T-helper 2 cell treated with Interferon-gamma antibody and Interleukin-4, amounts not matched to agents 5 μg/mL and 100 μg/mL, for 36 hours (primary cell): Measurements from ENCODE around the gene KIF26B.

Source experiments
- DNase-seq: peaks from one replicate; pipeline ENCODE4 v3.0.0; 2021; ENCODE audit warnings: low spot score
- H3K27ac Mint-ChIP-seq: one replicate; pipeline ENCODE4 v1.8.0; 2021; ENCODE audit warnings: mild to moderate bottlenecking, mixed read lengths
- H3K27me3 Mint-ChIP-seq: one replicate; pipeline ENCODE4 v1.8.0; 2021; ENCODE audit warnings: low read depth, mixed read lengths
- H3K36me3 Mint-ChIP-seq: one replicate; pipeline ENCODE4 v1.8.0; 2021; ENCODE audit warnings: low read depth, mixed read lengths
- H3K4me1 Mint-ChIP-seq: one replicate; pipeline ENCODE4 v1.8.0; 2021; ENCODE audit warnings: low read depth, mixed read lengths
- H3K4me3 Mint-ChIP-seq: one replicate; pipeline ENCODE4 v1.8.0; 2022; ENCODE audit warnings: mild to moderate bottlenecking, moderate library complexity, mixed read lengths
- H3K9me3 Mint-ChIP-seq: one replicate; pipeline ENCODE4 v1.8.0; 2021; ENCODE audit warnings: mixed read lengths

The KIF26B gene

DNA sequence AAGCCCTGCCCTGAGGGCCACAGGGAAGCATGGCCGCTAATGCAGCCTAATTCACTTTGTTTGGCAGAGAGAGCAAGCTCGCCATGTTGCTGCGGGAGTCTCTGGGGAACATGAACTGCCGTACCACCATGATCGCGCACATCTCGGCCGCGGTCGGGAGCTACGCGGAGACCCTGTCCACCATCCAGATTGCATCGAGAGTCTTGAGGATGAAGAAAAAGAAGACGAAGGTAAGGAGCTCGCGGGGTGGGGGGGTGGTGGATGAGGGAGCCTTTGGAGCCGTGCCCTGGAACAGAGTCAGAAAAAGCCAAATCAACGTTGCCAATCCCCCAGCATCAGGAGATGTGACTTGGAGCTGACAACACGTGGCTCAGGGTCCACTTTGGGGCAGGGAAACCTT is 529.4 kb downstream of the KIF26B start:
- no peaks in the 10 kb centered on the region for H3K9me3 Mint-ChIP-seq
- no peak overlapping the region for H3K27ac Mint-ChIP-seq
- H3K27me3 Mint-ChIP-seq = no peaks in the 10 kb centered on the region
- no peaks in the 10 kb centered on the region for H3K36me3 Mint-ChIP-seq
- no peak overlapping the region for H3K4me3 Mint-ChIP-seq
- DNase-seq = no peak
- H3K4me1 Mint-ChIP-seq = no peaks in the 10 kb centered on the region

DNA sequence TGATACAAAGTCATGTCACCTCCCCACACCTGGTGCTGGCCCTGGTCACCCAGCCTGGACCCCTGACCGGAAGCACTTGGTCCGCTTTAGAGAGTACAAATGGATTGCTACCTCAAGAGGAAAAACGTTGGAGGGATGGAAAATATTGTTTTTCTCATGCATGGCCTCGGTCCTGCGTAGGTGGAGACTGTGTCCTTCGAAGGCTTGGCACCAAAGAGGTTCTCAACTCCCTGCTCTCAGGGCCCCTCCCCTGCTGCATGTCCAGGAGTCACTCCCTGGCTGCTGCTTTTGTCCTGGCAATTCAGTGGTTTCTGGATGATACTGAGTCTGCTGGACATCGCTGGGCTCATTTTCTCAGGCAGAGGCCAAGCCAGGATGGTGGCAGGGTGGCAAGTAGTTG is 529.8 kb downstream of the KIF26B start:
- H3K27ac Mint-ChIP-seq = no peak overlapping the region
- no peaks in the 10 kb centered on the region for H3K4me1 Mint-ChIP-seq
- no peaks in the 10 kb centered on the region for H3K9me3 Mint-ChIP-seq
- no peak for DNase-seq
- no peaks in the 10 kb centered on the region for H3K36me3 Mint-ChIP-seq
- no peaks in the 10 kb centered on the region for H3K27me3 Mint-ChIP-seq
- H3K4me3 Mint-ChIP-seq = no peak overlapping the region

DNA sequence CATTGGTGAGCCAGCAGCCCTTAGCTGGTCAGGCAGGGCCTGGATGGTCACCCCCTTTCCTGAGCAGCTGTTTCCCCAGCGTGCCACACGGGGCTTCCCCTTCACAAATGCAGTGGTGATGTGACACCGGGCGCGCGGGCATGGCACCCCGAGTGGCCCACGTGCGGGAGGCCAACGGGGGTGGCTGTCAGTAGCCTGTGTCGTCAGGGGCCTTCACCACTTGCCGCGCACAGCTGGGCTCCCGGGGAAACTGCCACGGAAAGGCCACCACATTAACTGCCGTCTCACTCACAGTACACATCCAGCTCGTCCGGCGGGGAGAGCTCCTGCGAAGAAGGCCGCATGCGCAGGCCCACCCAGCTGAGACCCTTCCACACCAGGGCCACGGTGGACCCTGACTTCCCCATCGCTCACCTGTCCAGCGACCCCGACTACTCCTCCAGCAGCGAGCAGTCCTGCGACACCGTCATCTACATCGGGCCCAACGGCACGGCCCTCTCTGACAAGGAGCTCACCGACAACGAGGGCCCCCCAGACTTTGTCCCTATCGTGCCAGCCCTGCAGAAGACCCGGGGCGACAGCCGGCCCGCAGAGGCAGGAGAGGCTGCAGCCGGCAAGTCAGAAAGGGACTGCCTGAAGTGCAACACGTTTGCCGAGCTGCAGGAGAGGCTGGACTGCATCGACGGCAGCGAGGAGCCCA is 530.5 kb downstream of the KIF26B start:
- Mint-ChIP-seq H3K4me1 (no peaks in the 10 kb centered on the region), H3K27me3 (no peaks in the 10 kb centered on the region), H3K36me3 (no peaks in the 10 kb centered on the region), H3K4me3 (no peak overlapping the region), H3K9me3 (no peaks in the 10 kb centered on the region), H3K27ac (no peak overlapping the region)
- no peak for DNase-seq

DNA sequence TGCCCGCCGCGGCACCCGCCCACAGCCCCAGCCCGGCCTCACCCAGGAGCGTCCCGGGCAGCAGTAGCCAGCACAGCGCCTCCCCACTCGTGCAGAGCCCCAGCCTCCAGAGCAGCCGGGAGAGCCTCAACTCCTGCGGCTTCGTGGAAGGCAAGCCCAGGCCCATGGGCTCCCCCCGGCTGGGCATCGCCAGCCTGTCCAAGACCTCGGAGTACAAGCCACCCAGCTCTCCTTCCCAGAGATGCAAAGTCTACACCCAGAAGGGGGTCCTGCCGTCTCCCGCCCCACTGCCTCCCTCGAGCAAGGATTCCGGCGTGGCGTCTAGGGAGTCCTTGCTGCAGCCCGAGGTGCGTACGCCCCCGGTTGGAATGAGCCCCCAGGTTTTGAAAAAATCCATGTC is 531.2 kb downstream of the KIF26B start:
- Mint-ChIP-seq H3K27ac (no peak overlapping the region), H3K4me3 (no peak overlapping the region), H3K4me1 (no peaks in the 10 kb centered on the region), H3K36me3 (no peaks in the 10 kb centered on the region), H3K27me3 (no peaks in the 10 kb centered on the region), H3K9me3 (no peaks in the 10 kb centered on the region)
- no peak for DNase-seq

DNA sequence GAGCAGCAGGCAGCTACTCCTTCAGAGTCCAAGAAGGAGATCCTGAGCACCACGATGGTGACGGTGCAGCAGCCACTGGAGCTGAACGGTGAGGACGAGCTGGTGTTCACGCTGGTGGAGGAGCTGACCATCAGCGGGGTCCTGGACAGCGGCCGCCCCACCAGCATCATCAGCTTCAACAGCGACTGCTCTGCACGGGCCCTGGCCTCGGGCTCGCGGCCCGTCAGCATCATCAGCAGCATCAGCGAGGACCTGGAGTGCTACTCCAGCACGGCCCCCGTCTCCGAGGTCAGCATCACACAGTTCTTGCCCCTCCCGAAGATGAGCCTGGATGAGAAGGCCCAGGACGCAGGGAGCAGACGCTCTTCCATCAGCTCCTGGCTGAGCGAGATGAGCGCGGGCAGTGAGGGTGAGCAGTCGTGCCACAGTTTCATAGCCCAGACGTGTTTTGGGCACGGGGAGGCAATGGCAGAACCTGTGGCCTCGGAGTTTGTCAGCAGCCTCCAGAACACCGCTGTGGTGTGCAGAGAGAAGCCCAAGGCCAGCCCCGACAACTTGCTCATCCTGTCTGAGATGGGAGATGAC is 531.8 kb downstream of the KIF26B start:
- no peak overlapping the region for H3K4me3 Mint-ChIP-seq
- no peaks in the 10 kb centered on the region for H3K36me3 Mint-ChIP-seq
- H3K9me3 Mint-ChIP-seq = no peaks in the 10 kb centered on the region
- DNase-seq = no peak
- H3K27me3 Mint-ChIP-seq = no peaks in the 10 kb centered on the region
- no peaks in the 10 kb centered on the region for H3K4me1 Mint-ChIP-seq
- H3K27ac Mint-ChIP-seq = no peak overlapping the region

DNA sequence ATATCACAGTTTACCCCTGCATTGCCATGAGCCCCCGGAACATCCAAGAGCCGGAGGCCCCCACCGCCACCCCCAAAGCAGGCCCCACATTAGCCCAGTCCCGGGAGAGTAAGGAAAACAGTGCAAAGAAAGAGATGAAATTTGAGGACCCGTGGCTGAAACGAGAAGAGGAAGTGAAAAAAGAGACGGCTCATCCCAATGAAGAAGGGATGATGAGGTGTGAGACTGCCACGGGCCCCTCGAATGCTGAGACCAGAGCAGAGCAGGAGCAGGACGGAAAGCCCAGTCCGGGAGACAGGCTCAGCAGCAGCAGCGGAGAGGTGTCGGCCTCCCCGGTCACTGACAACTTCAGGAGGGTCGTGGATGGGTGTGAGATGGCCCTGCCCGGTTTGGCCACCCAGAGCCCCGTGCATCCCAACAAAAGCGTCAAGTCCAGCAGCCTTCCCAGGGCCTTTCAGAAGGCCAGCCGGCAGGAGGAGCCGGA is 532.4 kb downstream of the KIF26B start:
- no peak for DNase-seq
- H3K4me3 Mint-ChIP-seq = no peak overlapping the region

DNA sequence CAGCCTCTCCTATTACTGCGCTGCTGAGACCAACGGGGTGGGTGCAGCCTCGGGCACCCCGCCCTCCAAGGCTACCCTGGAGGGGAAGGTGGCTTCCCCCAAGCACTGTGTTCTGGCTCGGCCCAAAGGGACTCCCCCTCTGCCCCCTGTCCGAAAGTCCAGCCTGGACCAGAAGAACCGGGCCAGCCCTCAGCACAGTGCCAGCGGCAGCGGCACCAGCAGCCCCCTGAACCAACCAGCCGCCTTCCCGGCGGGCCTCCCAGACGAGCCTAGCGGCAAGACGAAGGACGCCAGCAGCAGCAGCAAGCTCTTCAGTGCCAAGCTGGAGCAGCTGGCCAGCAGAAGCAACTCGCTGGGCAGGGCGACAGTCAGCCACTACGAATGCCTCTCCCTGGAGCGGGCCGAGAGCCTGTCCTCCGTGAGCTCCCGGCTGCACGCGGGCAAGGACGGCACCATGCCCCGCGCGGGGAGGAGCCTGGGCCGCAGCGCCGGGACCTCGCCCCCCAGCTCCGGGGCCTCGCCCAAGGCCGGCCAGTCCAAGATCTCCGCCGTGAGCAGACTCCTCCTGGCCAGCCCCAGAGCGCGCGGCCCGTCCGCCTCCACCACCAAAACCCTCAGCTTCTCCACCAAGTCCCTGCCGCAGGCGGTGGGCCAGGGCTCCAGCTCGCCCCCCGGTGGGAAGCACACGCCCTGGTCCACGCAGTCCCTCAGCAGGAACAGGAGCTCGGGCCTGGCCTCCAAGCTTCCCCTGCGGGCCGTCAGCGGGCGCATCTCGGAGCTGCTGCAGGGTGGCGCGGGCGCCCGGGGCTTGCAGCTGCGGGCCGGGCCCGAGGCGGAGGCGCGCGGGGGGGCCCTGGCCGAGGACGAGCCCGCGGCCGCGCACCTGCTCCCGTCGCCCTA is 533.1 kb downstream of the KIF26B start:
- no peaks in the 10 kb centered on the region for H3K27me3 Mint-ChIP-seq
- H3K4me3 Mint-ChIP-seq = no peak overlapping the region
- no peaks in the 10 kb centered on the region for H3K4me1 Mint-ChIP-seq
- H3K36me3 Mint-ChIP-seq = no peaks in the 10 kb centered on the region
- no peak overlapping the region for H3K27ac Mint-ChIP-seq
- no peaks in the 10 kb centered on the region for H3K9me3 Mint-ChIP-seq
- no peak for DNase-seq

More for the DNA sequence above, 532.4 kb downstream of the KIF26B start:
- Mint-ChIP-seq H3K9me3 (no peaks in the 10 kb centered on the region), H3K27ac (no peak overlapping the region), H3K4me1 (no peaks in the 10 kb centered on the region), H3K27me3 (no peaks in the 10 kb centered on the region), H3K36me3 (no peaks in the 10 kb centered on the region)

DNA sequence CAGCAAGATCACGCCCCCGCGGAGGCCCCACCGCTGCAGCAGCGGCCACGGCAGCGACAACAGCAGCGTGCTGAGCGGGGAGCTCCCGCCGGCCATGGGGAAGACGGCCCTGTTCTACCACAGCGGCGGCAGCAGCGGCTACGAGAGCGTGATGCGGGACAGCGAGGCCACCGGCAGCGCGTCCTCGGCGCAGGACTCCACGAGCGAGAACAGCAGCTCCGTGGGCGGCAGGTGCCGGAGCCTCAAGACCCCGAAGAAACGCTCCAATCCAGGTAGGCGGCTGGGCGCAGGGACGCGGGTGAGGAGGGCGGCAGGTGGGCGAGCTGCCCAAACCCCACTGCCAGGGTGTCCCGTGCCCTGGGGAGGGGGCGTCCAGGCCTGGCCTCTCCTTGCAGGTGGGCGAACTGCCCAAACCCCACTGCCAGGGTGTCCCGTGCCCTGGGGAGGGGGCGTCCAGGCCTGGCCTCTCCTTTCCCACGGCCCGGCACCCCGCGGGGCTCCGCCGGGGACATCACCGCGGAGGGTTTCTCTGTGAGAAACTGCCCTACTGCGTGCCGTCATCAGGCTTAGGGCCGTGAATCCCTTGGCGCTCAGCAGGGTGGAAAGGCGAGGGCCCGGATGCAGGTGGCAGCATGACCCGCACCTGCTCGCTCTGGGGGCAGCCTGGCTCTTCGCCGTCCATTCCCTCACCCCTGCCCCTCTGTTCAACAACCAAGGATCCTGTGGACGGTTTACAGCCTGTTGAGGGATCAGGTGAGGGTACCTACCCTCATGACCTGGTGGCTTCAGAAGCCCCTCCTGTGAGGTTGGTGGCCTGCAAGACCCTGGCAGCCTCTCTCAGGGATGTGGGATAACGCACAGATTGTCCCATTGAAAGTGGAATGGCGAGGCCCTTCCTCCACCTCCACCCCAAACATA is 534.0 kb downstream of the KIF26B start:
- Mint-ChIP-seq H3K4me3 (no peak overlapping the region), H3K36me3 (no peaks in the 10 kb centered on the region), H3K4me1 (no peaks in the 10 kb centered on the region), H3K27ac (no peak overlapping the region), H3K9me3 (no peaks in the 10 kb centered on the region), H3K27me3 (no peaks in the 10 kb centered on the region)
- no peak for DNase-seq

DNA sequence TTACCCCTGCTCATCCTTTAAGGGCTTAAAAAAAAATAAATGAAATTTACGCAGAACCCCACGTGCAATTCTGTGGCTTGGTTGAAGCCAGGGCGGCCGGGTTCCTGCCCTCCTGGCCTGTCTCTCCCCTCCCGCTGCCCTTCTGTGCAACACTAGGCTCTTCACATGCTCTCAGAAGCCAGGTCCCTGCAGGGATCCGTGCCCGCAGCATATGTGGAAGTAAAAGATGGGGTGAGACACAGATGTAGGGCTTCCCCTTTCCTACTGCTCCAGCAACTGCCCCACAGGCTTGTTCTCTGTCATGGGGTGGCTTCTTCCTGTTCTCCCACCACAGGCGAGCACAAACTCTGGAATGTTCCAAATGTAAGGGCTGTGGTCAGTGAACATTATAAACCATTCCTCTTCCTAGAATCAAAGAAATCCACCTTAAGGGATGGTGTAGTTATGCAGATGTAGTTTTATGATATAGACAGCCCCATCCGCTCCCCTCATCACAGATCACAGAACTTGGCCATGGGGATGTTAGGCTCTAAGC is 535.4 kb downstream of the KIF26B start:
- no peaks in the 10 kb centered on the region for H3K36me3 Mint-ChIP-seq
- H3K27me3 Mint-ChIP-seq = no peaks in the 10 kb centered on the region
- H3K9me3 Mint-ChIP-seq = no peaks in the 10 kb centered on the region
- no peak overlapping the region for H3K27ac Mint-ChIP-seq
- H3K4me3 Mint-ChIP-seq = no peak overlapping the region
- DNase-seq = no peak
- H3K4me1 Mint-ChIP-seq = no peaks in the 10 kb centered on the region

DNA sequence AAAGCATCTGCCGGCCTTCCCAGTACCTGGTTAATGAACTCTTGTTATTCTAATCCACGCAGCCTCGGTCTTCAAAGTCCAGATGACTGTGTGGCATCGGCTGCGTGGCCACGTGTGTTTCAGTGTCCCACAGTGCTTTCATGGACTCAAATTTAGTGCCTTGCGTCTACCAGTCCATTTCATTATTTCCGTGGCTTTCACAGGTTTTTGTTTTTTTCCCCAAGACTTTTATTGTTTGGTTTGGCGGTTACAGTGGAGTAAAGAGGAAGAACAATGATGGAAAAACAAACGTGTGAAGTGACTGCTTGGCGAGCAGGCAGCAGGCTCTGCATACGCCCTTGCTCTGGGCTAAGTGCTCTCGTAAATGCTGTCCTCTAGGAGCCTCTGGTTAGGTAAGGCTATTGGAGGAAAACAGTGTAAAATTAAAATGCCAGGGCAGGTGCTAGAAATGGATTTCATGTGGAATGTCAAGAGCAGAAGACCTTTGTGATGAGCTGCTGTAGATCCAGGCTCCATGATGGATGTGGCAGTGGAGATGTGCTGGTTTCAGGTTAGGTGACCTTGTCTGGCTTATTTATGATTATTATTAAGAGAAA is 536.3 kb downstream of the KIF26B start:
- Mint-ChIP-seq H3K27me3 (no peaks in the 10 kb centered on the region), H3K4me1 (no peaks in the 10 kb centered on the region), H3K27ac (no peak overlapping the region), H3K4me3 (no peak overlapping the region), H3K9me3 (no peaks in the 10 kb centered on the region), H3K36me3 (no peaks in the 10 kb centered on the region)
- no peak for DNase-seq

DNA sequence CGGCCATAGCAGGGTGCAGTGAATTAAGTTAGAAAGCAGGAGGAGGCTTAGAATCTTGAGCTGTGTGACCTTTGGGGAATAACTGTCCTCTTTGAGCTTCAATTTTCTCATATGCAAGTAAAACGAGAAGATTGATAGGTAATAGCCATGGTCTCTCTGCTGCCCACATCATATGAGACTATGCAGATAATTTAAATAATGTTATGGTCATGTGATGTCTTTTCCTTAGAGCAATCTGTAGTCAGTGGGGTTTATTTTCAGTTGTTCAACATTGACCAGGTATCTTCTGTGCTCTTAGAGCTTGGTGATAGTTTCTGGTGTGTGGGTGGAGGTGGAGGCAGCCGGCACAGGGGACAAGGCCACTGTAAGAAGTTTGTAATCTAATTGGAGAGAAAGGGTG is 537.1 kb downstream of the KIF26B start:
- Mint-ChIP-seq H3K4me3 (no peak overlapping the region), H3K27ac (no peak overlapping the region), H3K9me3 (no peaks in the 10 kb centered on the region), H3K27me3 (no peaks in the 10 kb centered on the region), H3K4me1 (no peaks in the 10 kb centered on the region), H3K36me3 (no peaks in the 10 kb centered on the region)
- no peak for DNase-seq

DNA sequence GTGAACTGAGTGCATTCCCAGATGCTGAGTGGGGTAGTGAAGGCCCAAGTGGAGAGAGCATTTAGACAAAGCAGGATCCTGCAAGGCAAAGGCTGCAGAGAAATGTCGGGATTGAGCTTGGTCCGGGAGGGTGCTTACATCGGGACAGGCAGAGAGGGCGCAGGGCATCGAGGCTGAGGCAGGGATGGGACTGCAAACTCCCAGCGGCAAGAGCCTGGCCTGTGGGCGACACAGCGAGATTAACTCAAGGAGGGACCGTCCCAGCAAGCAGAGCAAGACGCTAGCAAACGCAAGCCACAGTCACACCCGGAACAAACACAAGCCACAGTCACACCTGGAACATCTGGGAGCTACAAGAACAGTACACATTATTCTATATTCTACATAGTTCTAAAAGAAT is 537.5 kb downstream of the KIF26B start:
- no peaks in the 10 kb centered on the region for H3K27me3 Mint-ChIP-seq
- H3K27ac Mint-ChIP-seq = no peak overlapping the region
- H3K4me3 Mint-ChIP-seq = no peak overlapping the region
- no peaks in the 10 kb centered on the region for H3K4me1 Mint-ChIP-seq
- no peaks in the 10 kb centered on the region for H3K36me3 Mint-ChIP-seq
- H3K9me3 Mint-ChIP-seq = no peaks in the 10 kb centered on the region
- DNase-seq = no peak
